Mesothelial cell of epicardium (in vitro differentiated cells): ENCODE data around the gene CGRRF1. TPM values are rescaled to one million over a fixed set of nuclear protein-coding genes. Genes with fewer than 3 reads are reported as not detected.
A peak's percentile ranks its signal among the peaks of the same experiment; 100 is the strongest.

Experiments
- DNase-seq, 2 experiments: peaks; one replicate each; pipeline ENCODE4 v3.0.0; 2021; ENCODE audit warnings: low spot score in 2 of 2; ENCODE audit not compliant: unreplicated experiment in 2 of 2
- H3K27ac Mint-ChIP-seq: 2 replicates; pipeline ENCODE4 v1.8.0; 2021; ENCODE audit warnings: mixed read lengths
- H3K27me3 Mint-ChIP-seq: 2 replicates; pipeline ENCODE4 v1.8.0; 2021; ENCODE audit warnings: low read depth, mixed read lengths
- H3K36me3 Mint-ChIP-seq: 2 replicates; pipeline ENCODE4 v1.8.0; 2021; ENCODE audit warnings: mixed read lengths
- H3K4me1 Mint-ChIP-seq: 2 replicates; pipeline ENCODE4 v1.8.0; 2021; ENCODE audit warnings: mixed read lengths
- H3K4me3 Mint-ChIP-seq: 2 replicates; pipeline ENCODE4 v1.8.0; 2021; ENCODE audit warnings: mild to moderate bottlenecking, moderate library complexity, mixed read lengths
- H3K9me3 Mint-ChIP-seq: 2 replicates; pipeline ENCODE4 v1.8.0; 2021; ENCODE audit warnings: mixed read lengths
- total RNA-seq: library from RNA; stranded (reverse); gene quantifications from 3 replicates; pipeline ENCODE4 v1.2.1, GENCODE V29; 2021
- TF ChIP-seq, protein P1 (sequence below): fragments of 200-600 bp; sonication (generic); IDR thresholded peaks from one replicate; pipeline ENCODE4 v1.5.0; 2021; ENCODE audit warnings: antibody characterized with exemption; ENCODE audit not compliant: unreplicated experiment

CGRRF1 gene
- total RNA-seq, 1 donor from 2014 or later, result 17.1 TPM

DNA sequence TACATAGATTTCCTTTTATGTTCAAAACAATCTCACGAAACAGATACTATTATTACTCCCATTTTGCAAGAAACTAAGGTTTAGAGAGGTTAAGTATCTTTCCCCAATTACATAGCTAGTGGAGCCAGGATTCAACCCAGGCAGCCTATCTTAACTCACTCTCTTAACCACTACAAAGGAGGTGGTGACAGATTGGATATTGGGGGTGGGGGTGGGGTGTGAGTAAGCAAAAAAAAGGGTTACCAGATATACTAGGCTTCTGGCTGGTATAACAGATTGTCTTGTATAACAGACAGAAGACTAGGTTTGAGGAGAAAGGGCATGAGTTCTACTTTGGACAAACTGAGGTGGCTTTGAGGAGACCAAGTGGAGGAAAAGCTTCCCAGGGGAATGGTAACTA, 23.0 kb upstream of the CGRRF1 start:
- DNase-seq, result no peak
- Mint-ChIP-seq H3K4me1 (peaks cover 49% of the 10 kb centered on the region), H3K27ac (peak overlapping the region; percentile 27), H3K27me3 (no peaks in the 10 kb centered on the region), H3K4me3 (peak overlapping the region; percentile 46), H3K9me3 (peaks cover 4% of the 10 kb centered on the region), H3K36me3 (peaks cover 24% of the 10 kb centered on the region)
- TF ChIP-seq, protein P1, sequence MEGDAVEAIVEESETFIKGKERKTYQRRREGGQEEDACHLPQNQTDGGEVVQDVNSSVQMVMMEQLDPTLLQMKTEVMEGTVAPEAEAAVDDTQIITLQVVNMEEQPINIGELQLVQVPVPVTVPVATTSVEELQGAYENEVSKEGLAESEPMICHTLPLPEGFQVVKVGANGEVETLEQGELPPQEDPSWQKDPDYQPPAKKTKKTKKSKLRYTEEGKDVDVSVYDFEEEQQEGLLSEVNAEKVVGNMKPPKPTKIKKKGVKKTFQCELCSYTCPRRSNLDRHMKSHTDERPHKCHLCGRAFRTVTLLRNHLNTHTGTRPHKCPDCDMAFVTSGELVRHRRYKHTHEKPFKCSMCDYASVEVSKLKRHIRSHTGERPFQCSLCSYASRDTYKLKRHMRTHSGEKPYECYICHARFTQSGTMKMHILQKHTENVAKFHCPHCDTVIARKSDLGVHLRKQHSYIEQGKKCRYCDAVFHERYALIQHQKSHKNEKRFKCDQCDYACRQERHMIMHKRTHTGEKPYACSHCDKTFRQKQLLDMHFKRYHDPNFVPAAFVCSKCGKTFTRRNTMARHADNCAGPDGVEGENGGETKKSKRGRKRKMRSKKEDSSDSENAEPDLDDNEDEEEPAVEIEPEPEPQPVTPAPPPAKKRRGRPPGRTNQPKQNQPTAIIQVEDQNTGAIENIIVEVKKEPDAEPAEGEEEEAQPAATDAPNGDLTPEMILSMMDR, result no peak

DNA sequence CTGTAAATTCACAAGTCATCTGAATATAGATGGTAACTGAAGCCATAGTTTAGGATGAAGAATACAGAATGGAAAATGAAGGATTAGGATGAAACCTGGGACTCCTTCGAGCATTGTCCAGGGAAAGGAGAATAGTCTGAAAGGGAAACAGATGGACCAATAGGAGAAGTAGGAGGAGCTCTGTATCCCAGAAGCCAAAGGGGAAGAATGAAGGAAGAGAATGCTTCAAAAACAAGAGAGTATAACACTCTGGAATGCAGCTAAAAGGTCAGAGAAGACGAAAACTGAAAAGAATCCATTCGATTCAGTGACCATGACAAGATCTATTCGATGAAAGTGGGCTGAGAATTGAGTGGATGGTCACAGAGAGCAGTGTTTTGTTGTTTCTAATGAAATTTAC, 21.9 kb upstream of the CGRRF1 start:
- peaks cover 49% of the 10 kb centered on the region for H3K4me1 Mint-ChIP-seq
- H3K27me3 Mint-ChIP-seq, result no peaks in the 10 kb centered on the region
- H3K4me3 Mint-ChIP-seq, result peak overlapping the region; percentile 79
- TF ChIP-seq, protein P1, result no peak
- peak overlapping the region; percentile 88 for H3K27ac Mint-ChIP-seq
- H3K36me3 Mint-ChIP-seq, result peaks cover 20% of the 10 kb centered on the region
- DNase-seq, result no peak
- peaks cover 4% of the 10 kb centered on the region for H3K9me3 Mint-ChIP-seq

DNA sequence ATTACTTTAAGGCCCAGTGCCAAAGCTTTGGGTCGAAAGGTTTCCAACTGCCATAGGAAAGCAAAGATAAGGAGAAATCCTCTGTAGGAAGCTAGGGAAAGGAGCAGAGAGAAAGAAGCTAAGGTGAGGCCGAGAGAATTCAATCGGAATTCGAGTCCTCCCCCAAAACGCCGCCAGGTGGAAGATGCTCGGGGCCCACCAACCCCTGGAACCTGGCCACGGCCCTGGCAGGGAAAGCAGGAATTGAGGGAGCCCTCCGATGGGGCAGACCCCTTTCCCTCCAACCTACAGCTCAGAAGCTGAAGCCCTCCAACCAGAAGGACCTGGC, 21.4 kb upstream of the CGRRF1 start:
- no peaks in the 10 kb centered on the region for H3K27me3 Mint-ChIP-seq
- TF ChIP-seq, protein P1, result no peak
- peaks cover 4% of the 10 kb centered on the region for H3K9me3 Mint-ChIP-seq
- H3K4me3 Mint-ChIP-seq, result peak overlapping the region; percentile 79
- no peak for DNase-seq
- H3K4me1 Mint-ChIP-seq, result peaks cover 51% of the 10 kb centered on the region
- H3K27ac Mint-ChIP-seq, result peak overlapping the region; percentile 88
- H3K36me3 Mint-ChIP-seq, result peaks cover 16% of the 10 kb centered on the region

DNA sequence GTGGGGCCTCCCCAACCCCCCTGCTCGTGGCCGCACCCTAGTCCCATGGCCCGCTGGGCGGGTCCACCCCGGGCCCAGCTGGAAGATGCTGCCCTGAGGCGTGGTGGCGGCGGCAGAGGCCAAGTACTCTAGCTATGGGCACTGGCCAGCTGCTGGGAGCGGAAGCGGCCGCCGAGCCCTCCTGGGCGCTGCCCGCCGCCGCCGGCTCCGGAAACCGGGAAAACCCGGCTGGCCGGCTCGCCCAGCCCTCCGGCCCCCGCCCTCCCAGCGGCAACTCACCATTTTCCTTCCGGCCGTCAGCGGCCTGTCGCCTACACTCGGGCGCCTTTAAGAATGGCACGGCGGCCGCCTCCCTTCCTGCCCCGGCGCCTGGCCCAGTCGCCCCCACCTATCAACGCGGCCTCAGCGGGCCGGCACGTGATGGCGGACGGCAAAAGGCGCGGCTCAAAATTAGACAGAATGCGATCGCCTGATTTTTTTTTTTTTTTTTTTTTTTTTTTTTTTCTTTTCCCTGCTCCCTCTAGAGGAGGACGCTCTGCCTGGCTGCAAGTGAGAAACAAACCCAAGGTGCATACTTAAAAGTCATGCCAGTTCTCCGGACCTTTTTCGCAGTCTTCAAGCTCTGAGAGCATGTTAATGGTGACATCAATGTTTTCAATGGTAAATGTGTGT, 20.9 kb upstream of the CGRRF1 start, which contains the start of gene GMFB:
GMFB (minus strand) TSS at position 335 of the 672 bp plus-strand sequence; CDS start at position 282, 53 bp downstream.
- H3K36me3 Mint-ChIP-seq, result peaks cover 13% of the 10 kb centered on the region
- peak; percentile 68 to 78 for DNase-seq

DNA sequence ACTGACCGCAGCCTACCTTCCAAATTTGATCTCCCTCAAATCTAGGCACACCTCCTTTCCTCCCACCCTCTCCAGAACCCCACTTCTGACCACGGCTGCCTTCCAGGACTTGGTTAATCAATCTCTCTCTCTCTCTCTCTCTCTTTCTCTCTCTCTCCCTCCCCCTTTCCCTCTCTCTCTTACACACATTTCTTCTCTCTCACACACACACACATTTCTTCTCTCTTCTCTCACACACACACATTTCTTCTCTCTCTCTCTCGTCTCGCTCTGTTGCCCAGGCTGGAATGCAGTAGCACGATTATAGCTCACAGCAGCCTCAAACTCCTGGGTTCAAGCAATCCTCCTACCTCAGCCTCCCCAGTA, 20.4 kb upstream of the CGRRF1 start:
- peaks cover 13% of the 10 kb centered on the region for H3K36me3 Mint-ChIP-seq
- peaks cover 48% of the 10 kb centered on the region for H3K4me1 Mint-ChIP-seq

More for the DNA sequence above, 20.9 kb upstream of the CGRRF1 start, which contains the start of gene GMFB:
- H3K9me3 Mint-ChIP-seq, result peaks cover 4% of the 10 kb centered on the region
- TF ChIP-seq, protein P1, result no peak
- H3K27ac Mint-ChIP-seq, result peak within 1 kb of the TSS; percentile 94
- peaks cover 51% of the 10 kb centered on the region for H3K4me1 Mint-ChIP-seq
- H3K4me3 Mint-ChIP-seq, result peak within 1 kb of the TSS; percentile 79
- no peaks in the 10 kb centered on the region for H3K27me3 Mint-ChIP-seq

More for the DNA sequence above, 20.4 kb upstream of the CGRRF1 start:
- Mint-ChIP-seq H3K27ac (peak overlapping the region; percentile 94), H3K27me3 (no peaks in the 10 kb centered on the region), H3K9me3 (peaks cover 4% of the 10 kb centered on the region), H3K4me3 (peak overlapping the region; percentile 79)
- TF ChIP-seq, protein P1, result no peak
- DNase-seq, result no peak
